ENCODE results near the gene SLCO3A1. TPM values are rescaled to one million over a fixed set of nuclear protein-coding genes. Genes with fewer than 3 reads are reported as not detected.

The SLCO3A1 gene
- total RNA-seq, 1 experiment from 2014 or later, result 5.1 TPM

DNA sequence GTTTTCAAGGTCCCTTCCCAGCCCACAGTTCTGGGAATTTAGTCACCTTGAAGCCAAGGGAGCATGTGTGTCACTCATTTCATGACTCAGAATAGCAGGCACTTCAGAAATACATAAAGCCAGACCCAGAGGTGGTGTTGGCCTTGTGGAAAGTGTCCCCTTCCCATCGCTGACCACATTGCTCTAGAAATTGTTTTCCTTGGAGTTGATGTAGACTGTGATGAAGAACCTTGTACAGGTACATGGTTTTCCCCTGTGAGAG lies 158.8 kb downstream of the SLCO3A1 start:
- Histone ChIP-seq H2AFZ (ENCODE audit: low read depth, low read length, poor library complexity, severe bottlenecking) (no peak overlapping the region), H3K79me2 (ENCODE audit: insufficient read depth, low read length) (no peaks in the 10 kb centered on the region), H3K27ac (ENCODE audit: low read depth, low read length) (no peak overlapping the region), H3K4me3 (replicated peaks in 1 of 2; ENCODE audit: low read depth in 1 of 2, low read length in 2 of 2) (no peak overlapping the region), H3K27me3 (ENCODE audit: insufficient read depth, low read length) (no peaks in the 10 kb centered on the region), H3K4me1 (ENCODE audit: control insufficient read depth in 1 of 2, insufficient read depth in 2 of 2, low read length in 2 of 2) (no peaks in the 10 kb centered on the region; a peak in 1 of 4 replicates), H3K4me2 (ENCODE audit: low read length) (no peak overlapping the region), H3K9me2 (ENCODE audit: insufficient read depth) (no peaks in the 10 kb centered on the region), H3K9ac (ENCODE audit: low read length) (no peak overlapping the region), H3K9me3 (ENCODE audit: control insufficient read depth in 1 of 2, insufficient read depth in 1 of 2, low read depth in 1 of 2, low read length in 2 of 2) (no peaks in the 10 kb centered on the region), H4K20me1 (ENCODE audit: insufficient read depth) (no peaks in the 10 kb centered on the region), H3K36me3 (ENCODE audit: control insufficient read depth in 1 of 2, insufficient read depth in 2 of 2, low read length in 2 of 2) (no peaks in the 10 kb centered on the region)
- intact Hi-C loops (cut with micrococcal nuclease), result no loop called here
- ATAC-seq (no peak), DNase-seq (ENCODE audit: low read depth, low spot score) (no peak)
- no peak for TF ChIP-seq JUND (IDR thresholded peaks at IDR 0.05)
- RAD21 ChIA-PET (ENCODE audit: low non-redundant PET in 1 of 2, low total read pairs in 2 of 2, uncharacterized antibody in 2 of 2, unreplicated experiment in 2 of 2), result no interaction called here
- CTCF ChIA-PET, result no interaction called here
- POLR2A ChIA-PET, result no interaction called here
- no TSS peak for BruUV-seq (replicated peaks)

DNA sequence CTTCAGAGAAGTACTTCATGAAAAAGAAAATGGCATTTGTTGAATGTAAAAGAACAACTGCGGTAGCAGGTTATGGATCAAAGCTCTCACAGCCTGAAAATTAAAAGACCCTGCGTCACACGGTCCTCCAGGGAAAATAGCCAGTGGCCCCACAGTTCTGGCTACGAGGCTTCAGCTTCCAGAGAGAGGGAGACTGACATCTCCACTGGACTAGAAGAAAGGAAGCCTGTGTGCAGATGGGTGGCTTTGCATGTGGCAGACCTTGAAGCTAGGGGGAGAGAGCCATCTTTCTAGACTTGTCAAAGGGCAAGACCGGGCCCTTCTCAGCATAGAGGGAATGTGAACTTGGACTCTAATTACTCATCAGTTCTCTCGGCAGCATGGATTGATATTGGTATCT lies 159.4 kb downstream of the SLCO3A1 start:
- POLR2A ChIA-PET, result no interaction called here
- H3K9ac ChIP-seq (ENCODE audit: low read length), result no peak overlapping the region
- no peaks in the 10 kb centered on the region for H3K9me2 ChIP-seq (ENCODE audit: insufficient read depth)
- intact Hi-C loops (cut with micrococcal nuclease), result no loop called here
- no peak overlapping the region for H3K4me2 ChIP-seq (ENCODE audit: low read length)
- no peaks in the 10 kb centered on the region for H4K20me1 ChIP-seq (ENCODE audit: insufficient read depth)
- no peak overlapping the region for H3K27ac ChIP-seq (ENCODE audit: low read depth, low read length)
- H3K36me3 ChIP-seq (ENCODE audit: control insufficient read depth in 1 of 2, insufficient read depth in 2 of 2, low read length in 2 of 2), result no peaks in the 10 kb centered on the region
- H3K9me3 ChIP-seq (ENCODE audit: control insufficient read depth in 1 of 2, insufficient read depth in 1 of 2, low read depth in 1 of 2, low read length in 2 of 2), result no peaks in the 10 kb centered on the region
- RAD21 ChIA-PET (ENCODE audit: low non-redundant PET in 1 of 2, low total read pairs in 2 of 2, uncharacterized antibody in 2 of 2, unreplicated experiment in 2 of 2), result no interaction called here
- ATAC-seq (no peak), DNase-seq (ENCODE audit: low read depth, low spot score) (no peak)
- CTCF ChIA-PET, result no interaction called here
- H3K4me1 ChIP-seq (ENCODE audit: control insufficient read depth in 1 of 2, insufficient read depth in 2 of 2, low read length in 2 of 2), result no peaks in the 10 kb centered on the region; a peak in 1 of 4 replicates
- no peak overlapping the region for H3K4me3 ChIP-seq (replicated peaks in 1 of 2; ENCODE audit: low read depth in 1 of 2, low read length in 2 of 2)
- H2AFZ ChIP-seq (ENCODE audit: low read depth, low read length, poor library complexity, severe bottlenecking), result no peak overlapping the region
- H3K27me3 ChIP-seq (ENCODE audit: insufficient read depth, low read length), result no peaks in the 10 kb centered on the region
- TF ChIP-seq EGR1 (IDR thresholded peaks at IDR 0.05; ENCODE audit: low read depth) (no peak), RAD21 (IDR thresholded peaks at IDR 0.05; ENCODE audit: low read depth) (no peak), JUND (IDR thresholded peaks at IDR 0.05) (no peak), ELF1 (IDR thresholded peaks at IDR 0.05; ENCODE audit: borderline replicate concordance, low read depth) (no peak), CBX3 (IDR thresholded peaks at IDR 0.05; ENCODE audit: low read depth) (no peak), ZFX (IDR thresholded peaks at IDR 0.05) (no peak), SIN3A (IDR thresholded peaks at IDR 0.05; ENCODE audit: low read depth) (no peak), POLR2AphosphoS5 (IDR thresholded peaks at IDR 0.05; ENCODE audit: low read depth, low read length) (no peak), EZH2phosphoT487 (IDR thresholded peaks at IDR 0.05; ENCODE audit: borderline replicate concordance) (no peak)
- TF ChIP-seq, protein P1, sequence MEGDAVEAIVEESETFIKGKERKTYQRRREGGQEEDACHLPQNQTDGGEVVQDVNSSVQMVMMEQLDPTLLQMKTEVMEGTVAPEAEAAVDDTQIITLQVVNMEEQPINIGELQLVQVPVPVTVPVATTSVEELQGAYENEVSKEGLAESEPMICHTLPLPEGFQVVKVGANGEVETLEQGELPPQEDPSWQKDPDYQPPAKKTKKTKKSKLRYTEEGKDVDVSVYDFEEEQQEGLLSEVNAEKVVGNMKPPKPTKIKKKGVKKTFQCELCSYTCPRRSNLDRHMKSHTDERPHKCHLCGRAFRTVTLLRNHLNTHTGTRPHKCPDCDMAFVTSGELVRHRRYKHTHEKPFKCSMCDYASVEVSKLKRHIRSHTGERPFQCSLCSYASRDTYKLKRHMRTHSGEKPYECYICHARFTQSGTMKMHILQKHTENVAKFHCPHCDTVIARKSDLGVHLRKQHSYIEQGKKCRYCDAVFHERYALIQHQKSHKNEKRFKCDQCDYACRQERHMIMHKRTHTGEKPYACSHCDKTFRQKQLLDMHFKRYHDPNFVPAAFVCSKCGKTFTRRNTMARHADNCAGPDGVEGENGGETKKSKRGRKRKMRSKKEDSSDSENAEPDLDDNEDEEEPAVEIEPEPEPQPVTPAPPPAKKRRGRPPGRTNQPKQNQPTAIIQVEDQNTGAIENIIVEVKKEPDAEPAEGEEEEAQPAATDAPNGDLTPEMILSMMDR (IDR thresholded peaks at IDR 0.05 in 2 of 3, conservative IDR thresholded peaks at IDR 0.05 in 1 of 3; ENCODE audit: borderline replicate concordance in 1 of 3, insufficient read depth in 1 of 3, low read depth in 2 of 3, low read length in 2 of 3), result no peak
- TF ChIP-seq, protein P2, sequence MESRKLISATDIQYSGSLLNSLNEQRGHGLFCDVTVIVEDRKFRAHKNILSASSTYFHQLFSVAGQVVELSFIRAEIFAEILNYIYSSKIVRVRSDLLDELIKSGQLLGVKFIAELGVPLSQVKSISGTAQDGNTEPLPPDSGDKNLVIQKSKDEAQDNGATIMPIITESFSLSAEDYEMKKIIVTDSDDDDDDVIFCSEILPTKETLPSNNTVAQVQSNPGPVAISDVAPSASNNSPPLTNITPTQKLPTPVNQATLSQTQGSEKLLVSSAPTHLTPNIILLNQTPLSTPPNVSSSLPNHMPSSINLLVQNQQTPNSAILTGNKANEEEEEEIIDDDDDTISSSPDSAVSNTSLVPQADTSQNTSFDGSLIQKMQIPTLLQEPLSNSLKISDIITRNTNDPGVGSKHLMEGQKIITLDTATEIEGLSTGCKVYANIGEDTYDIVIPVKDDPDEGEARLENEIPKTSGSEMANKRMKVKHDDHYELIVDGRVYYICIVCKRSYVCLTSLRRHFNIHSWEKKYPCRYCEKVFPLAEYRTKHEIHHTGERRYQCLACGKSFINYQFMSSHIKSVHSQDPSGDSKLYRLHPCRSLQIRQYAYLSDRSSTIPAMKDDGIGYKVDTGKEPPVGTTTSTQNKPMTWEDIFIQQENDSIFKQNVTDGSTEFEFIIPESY (IDR thresholded peaks at IDR 0.05; ENCODE audit: extremely low read depth, insufficient replicate concordance, low read length), result no peak
- TF ChIP-seq, protein P3, sequence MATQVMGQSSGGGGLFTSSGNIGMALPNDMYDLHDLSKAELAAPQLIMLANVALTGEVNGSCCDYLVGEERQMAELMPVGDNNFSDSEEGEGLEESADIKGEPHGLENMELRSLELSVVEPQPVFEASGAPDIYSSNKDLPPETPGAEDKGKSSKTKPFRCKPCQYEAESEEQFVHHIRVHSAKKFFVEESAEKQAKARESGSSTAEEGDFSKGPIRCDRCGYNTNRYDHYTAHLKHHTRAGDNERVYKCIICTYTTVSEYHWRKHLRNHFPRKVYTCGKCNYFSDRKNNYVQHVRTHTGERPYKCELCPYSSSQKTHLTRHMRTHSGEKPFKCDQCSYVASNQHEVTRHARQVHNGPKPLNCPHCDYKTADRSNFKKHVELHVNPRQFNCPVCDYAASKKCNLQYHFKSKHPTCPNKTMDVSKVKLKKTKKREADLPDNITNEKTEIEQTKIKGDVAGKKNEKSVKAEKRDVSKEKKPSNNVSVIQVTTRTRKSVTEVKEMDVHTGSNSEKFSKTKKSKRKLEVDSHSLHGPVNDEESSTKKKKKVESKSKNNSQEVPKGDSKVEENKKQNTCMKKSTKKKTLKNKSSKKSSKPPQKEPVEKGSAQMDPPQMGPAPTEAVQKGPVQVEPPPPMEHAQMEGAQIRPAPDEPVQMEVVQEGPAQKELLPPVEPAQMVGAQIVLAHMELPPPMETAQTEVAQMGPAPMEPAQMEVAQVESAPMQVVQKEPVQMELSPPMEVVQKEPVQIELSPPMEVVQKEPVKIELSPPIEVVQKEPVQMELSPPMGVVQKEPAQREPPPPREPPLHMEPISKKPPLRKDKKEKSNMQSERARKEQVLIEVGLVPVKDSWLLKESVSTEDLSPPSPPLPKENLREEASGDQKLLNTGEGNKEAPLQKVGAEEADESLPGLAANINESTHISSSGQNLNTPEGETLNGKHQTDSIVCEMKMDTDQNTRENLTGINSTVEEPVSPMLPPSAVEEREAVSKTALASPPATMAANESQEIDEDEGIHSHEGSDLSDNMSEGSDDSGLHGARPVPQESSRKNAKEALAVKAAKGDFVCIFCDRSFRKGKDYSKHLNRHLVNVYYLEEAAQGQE (IDR thresholded peaks at IDR 0.05; ENCODE audit: low read depth), result no peak
- H3K79me2 ChIP-seq (ENCODE audit: insufficient read depth, low read length), result no peaks in the 10 kb centered on the region
- BruUV-seq (replicated peaks), result no TSS peak

All from HCT116 (cell line).